Activated CD4-positive, alpha-beta T cell treated with anti-CD3 and anti-CD28 coated beads, Interleukin-10, Interleukin-2, amounts not matched to agents 100 ng/mL and 50 ng/mL, durations not matched to agents 16 hours and 8 hours (primary cell): ENCODE measurements around the gene RND3.

Experiments used
- DNase-seq: peaks from one replicate; pipeline ENCODE4 v3.0.0-alpha.2; 2020

RND3 gene

GRCh38 chr2:150474326-150475074, 13.0 kb downstream of the RND3 start:
- DNase-seq = no peak

DNA sequence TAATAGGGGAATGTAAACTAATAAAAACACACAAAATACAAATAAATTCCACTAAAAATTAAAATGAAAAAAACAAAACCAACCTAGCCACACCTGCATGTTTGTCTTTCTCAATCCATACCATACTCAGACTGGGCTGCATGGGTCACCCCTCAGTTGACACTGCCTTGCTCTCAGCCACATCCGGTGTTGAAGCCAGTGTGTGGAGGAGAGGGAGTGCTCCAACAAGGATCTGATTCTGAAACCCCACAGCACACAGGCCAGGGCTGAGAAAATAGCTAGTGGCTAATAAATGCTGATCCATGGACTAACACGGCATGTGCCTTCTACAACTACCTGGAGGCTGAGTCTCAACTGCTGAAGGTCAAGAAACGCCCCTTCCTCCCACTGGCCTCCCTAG, 13.7 kb downstream of the RND3 start:
- DNase-seq = no peak

GRCh38 chr2:150472511-150472899, 15.0 kb downstream of the RND3 start:
- no peak for DNase-seq

- DNase-seq = no peak
Observed at GRCh38 chr2:150471813-150472510, 15.5 kb downstream of the RND3 start.

DNA sequence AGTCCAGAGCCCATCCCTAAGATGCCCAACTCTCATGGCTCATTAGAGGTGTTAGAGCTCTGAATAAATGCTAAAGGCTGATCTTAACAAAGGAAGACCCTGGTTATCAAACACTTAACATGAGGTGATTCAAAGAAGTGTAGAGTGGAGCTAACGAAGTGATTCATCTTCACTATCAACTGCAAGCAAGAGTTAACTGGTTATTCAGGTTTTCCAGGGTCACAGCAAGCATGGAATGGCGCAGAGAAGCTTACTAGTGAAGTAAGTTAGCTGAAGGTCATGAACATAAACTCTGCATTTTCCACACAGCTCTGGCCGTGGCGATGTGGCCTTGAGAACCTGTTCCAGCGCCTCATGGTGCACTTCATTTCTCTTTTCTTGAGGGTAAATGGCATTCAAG, 17.0 kb downstream of the RND3 start:
- DNase-seq = no peak

DNA sequence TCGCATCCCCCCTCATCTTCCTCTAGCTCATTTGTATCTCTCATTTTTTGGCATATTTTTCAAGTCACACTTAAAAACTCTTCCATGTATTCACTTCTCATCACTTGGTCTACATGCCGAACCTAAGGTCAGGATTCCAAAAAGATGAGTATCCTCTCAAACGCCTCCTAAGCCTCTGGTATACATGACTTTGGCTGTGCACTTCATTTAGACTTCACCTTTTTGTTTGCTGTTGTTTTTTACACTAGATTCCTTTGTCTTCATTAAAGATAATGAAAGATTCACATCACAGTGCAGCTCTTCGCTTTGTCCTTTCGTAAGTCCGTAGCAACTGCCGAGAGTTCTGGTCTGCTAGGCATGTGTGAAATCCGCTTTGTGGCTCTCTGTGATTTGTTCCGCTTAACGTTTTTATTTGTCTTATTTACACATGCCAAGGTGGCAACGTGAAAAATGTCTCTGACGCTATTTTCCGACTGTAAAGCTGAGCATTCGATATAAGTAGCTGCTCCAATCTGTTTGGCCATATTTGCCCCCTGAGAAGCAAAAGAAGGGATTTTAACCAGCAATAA, 17.7 kb downstream of the RND3 start:
- DNase-seq = no peak

- no peak for DNase-seq
Observed at GRCh38 chr2:150468350-150468960, 19.0 kb downstream of the RND3 start.

DNA sequence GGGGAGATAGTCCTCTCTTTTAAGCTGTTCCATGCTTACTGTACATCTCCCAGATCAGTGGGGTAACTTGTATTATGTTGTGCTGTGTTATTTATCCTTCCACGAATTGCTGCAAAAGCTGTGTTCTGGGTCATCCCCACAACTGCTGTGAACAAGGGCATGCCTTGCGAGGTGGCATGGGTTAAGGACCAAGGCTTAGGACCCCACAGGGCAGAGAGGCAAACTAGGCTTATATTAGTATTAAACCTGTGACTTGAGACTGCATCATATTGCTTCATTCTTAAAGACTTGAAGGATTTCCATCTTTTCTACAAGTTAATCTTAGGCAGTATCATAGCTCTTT, 19.9 kb downstream of the RND3 start:
- no peak for DNase-seq

DNA sequence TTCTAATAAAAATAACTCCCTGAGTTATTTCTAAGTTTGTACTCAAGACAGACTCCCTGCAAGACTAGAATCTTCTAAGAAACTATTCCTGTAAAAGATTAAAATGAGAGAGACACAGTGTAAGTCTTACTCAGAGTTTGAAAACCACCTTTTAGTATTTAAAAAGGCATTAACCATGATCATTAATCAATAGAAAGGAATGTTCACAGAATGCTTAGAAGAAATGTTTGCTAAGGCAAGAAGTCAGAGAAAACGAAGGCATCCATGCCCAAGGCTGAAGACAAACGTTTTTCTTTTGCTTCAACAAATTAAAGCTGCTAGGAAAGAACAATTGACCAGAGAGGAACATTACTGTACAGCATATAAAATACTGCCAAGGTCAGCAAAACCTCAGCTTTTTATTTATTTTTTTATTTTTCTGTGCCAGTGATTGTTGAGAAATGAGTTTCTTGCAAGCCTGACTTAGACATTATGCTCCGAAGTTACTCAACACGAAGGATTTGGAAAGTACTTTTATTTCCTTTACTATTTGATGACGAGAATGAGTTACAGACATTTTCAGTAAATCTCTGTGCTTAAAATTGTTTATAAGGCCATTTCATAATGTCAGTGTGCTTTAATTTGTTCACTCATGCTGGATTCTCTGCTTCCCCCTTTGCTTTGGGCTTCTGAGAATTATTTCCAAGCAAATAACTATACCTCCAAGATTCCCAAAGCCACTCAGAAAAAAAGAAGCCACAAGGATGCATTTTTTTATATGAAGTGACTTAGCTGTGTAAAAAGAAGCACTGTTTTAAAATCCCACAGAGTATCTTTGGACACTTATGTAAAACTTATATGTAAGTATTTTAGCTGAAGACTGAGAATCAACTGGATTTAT, 20.5 kb downstream of the RND3 start:
- no peak for DNase-seq

- no peak for DNase-seq
Observed at GRCh38 chr2:150465703-150466569, 21.5 kb downstream of the RND3 start.

GRCh38 chr2:150464986-150465385, 22.5 kb downstream of the RND3 start:
- no peak for DNase-seq

DNA sequence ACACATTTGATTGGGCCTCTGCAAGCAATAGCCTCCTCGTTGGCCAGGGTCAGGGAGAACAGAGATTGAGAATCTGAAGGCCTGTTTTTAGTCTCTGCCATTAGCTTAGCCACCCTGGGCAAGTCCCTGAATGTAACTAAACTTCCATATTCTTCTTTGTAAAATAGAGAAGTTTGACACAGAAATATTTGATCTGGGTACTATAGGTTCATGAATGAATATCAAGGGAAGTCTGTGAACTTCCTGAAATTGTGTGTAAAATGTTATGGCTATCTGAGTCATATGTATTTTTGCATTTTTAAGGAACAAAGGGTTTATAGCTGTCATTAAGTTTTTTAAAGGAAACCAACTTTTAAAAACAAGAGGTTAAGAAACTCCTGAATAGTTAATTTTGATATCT, 23.2 kb downstream of the RND3 start:
- no peak for DNase-seq

- DNase-seq = no peak
Observed at GRCh38 chr2:150462770-150463169, 24.7 kb downstream of the RND3 start.

GRCh38 chr2:150459281-150459680, 28.2 kb downstream of the RND3 start:
- no peak for DNase-seq

GRCh38 chr2:150450765-150451164, 36.7 kb downstream of the RND3 start:
- no peak for DNase-seq

DNA sequence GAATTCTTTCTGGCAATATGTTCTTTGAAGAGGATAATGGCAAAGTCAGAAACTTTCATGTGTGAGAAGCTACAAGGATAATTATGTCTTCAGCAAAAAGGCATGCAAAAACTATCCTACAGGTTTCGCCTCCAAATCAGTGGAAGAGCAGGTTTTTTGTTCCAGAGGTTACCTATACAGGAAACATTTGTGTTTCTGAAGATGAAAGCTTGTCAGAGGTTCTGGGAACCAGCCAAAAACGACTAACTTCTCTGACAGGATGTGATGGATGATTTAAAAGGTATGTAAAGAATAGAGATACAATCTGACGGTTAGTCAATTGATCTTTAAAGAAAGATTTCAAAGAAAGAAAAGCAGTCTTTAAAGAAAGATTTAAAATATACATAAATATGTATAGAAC, 37.6 kb downstream of the RND3 start:
- DNase-seq = no peak

- no peak for DNase-seq
Observed at GRCh38 chr2:150445398-150445797, 42.1 kb downstream of the RND3 start.

GRCh38 chr2:150442484-150442883, 45.0 kb downstream of the RND3 start:
- DNase-seq = no peak

GRCh38 chr2:150441784-150442183, 45.7 kb downstream of the RND3 start:
- DNase-seq = no peak

GRCh38 chr2:150441226-150441625, 46.2 kb downstream of the RND3 start:
- DNase-seq = no peak

DNA sequence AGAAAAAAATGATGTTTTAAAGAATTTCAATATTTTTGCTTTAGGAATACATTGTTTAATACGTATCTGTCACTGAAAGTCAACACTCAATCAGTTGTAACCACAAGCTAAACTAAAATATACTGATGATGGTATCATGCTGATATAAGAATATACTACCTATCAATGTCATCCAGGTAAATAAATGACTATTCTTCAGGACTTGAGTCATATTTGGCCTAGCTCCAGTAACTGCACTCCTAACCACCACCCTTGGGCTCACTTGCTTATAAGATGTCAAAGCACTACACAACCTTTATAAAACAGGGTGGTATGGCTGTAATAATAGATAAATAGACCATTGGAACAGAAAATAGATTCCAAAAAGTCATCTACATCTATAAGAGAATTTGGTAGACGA, 48.8 kb downstream of the RND3 start:
- DNase-seq = peak; percentile 4

DNA sequence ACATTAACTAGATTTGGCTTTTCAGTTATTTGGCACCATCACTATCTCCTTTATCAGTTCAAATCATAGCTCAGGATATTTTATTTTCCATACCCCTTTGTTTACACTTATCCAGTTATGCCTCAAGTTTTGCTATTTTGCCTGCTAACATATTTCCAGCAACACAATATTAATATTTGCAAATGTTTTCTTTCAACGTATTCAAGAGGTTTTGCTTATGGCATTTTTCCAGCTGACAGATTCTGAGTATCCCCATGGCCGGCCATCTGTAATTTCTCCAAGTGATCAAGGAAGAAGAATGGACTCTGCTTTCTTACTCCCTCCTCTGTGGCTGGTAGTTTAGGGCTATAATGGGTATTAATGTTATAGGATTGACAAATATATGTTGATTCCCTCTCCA, 49.4 kb downstream of the RND3 start:
- no peak for DNase-seq
